Kidney (tissue), 14 donors: ENCODE results near the gene DAZAP2. TPM values are rescaled to one million over a fixed set of nuclear protein-coding genes. Genes with fewer than 3 reads are reported as not detected.

Source experiments
- DNase-seq, 5 donors: peaks; one replicate each; pipeline ENCODE4 v3.0.0-alpha.2; 2013 to 2020
- FAIRE-seq: peaks from 2 replicates; lab custom pipeline; 2012; peaks lifted over from hg19 to GRCh38; lab: Jason Lieb, UNC
- H3K27ac ChIP-seq, 2 donors: one replicate each; pipeline ENCODE4 v1.7.0; 2013; ENCODE audit warnings: low read depth in 2 of 2, low read length in 2 of 2, inconsistent platforms in 1 of 2
- H3K27me3 ChIP-seq: one replicate; pipeline ENCODE4 v1.7.1; 2013; ENCODE audit warnings: low read length, inconsistent platforms; ENCODE audit not compliant: control insufficient read depth, insufficient read depth
- H3K36me3 ChIP-seq, 3 donors: one replicate each; pipeline versions ENCODE4 v1.7.0 to v1.7.1; 2013; ENCODE audit warnings: low read length in 3 of 3, control low read depth in 1 of 3, inconsistent platforms in 1 of 3; ENCODE audit not compliant: insufficient read depth in 3 of 3, control insufficient read depth in 2 of 3
- H3K4me1 ChIP-seq, 3 donors: one replicate each; pipeline versions ENCODE4 v1.7.0 to v1.7.1; 2013; ENCODE audit warnings: low read length in 3 of 3, inconsistent platforms in 1 of 3, low read depth in 1 of 3; ENCODE audit not compliant: control insufficient read depth in 2 of 3, insufficient read depth in 2 of 3
- H3K4me3 ChIP-seq, 3 donors: one replicate each; pipeline versions ENCODE4 v1.7.0 to v1.8.1; 2013; ENCODE audit warnings: low read length in 3 of 3, control low read depth in 1 of 3, inconsistent platforms in 1 of 3
- H3K9ac ChIP-seq, 3 donors: one replicate each; pipeline versions ENCODE4 v1.7.0 to v1.7.1; 2013; ENCODE audit warnings: low read length in 3 of 3, control low read depth in 1 of 3, inconsistent platforms in 1 of 3
- H3K9me3 ChIP-seq, 3 donors: one replicate each; pipeline versions ENCODE4 v1.7.0 to v1.7.1; 2013; ENCODE audit warnings: low read length in 3 of 3, control low read depth in 1 of 3, inconsistent platforms in 1 of 3; ENCODE audit not compliant: control insufficient read depth in 2 of 3, insufficient read depth in 1 of 3
- intact Hi-C: fragments of 100-400 bp; cut with DNase I; formaldehyde crosslinking; loops from one replicate; pipeline ENCODE4 v1.11.1; 2022
- polyA plus RNA-seq: library from polyadenylated mRNA; stranded (reverse); fragments of 350-450 nt; fragmentation: Illumina TruSeq; extraction: RNeasy Lipid Tissue Mini Kit (QIAGEN cat#74804); gene quantifications from one replicate; pipeline ENCODE4 v1.2.3, GENCODE V29; 2014; ENCODE audit warnings: low read depth, low replicate concordance; ENCODE audit not compliant: insufficient read depth
- total RNA-seq: library from RNA; stranded (reverse); fragmentation: NEBNext Ultra II Directional; extraction: Animal tissue kit (Norgen Biotek cat#: 25700); gene quantifications from one replicate; pipeline ENCODE4 v1.2.1, GENCODE V29; 2021
- TF ChIP-seq, protein P1 (sequence below): IDR thresholded peaks from 3 replicates; pipeline ENCODE4 v1.5.1; 2012; ENCODE audit warnings: mild to moderate bottlenecking, moderate library complexity, borderline replicate concordance; ENCODE audit not compliant: insufficient read depth; ENCODE audit errors: extremely low read depth
- donor health status: control.
- donor health status: control.
- donor health status: control.
- donor health status: control.
- donor health status: control.
- donor health status: DM: yes; HTN: yes; CAD: no.
- donor health status: Normal renal cell carcinoma (clear cell type).

Gene DAZAP2
- total and polyA plus RNA-seq, 2 donors from 2014 or later: 319 to 363 TPM

DNA sequence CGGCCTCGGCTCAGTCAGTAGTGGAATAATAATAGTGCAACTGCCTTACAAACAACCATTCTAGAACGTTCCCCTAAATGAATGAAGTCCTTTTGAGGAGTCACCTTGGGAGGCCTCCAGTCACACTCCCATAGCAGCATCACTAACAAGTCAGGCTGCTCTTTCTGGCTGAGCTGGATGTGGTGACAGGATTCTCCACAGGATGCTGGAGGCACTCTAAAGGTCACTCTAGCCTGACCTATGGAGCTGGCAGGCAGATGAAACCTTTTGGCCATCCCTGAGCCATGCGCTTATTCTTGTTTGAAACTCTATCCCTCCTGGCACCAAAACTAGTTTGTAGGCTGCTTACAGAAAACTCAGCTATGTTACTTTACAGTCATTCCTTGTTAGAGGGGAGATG lies 47.8 kb upstream of the DAZAP2 start:
- Histone ChIP-seq H3K36me3 (peaks cover 0 to 8% (median 2%) of the 10 kb centered on the region in 3 donors), H3K4me1 (peaks cover 0 to 5% (median 0%) of the 10 kb centered on the region in 3 donors), H3K9me3 (no peaks in the 10 kb centered on the region), H3K4me3 (no peak overlapping the region), H3K27ac (no peak overlapping the region), H3K27me3 (no peaks in the 10 kb centered on the region), H3K9ac (no peak overlapping the region)
- intact Hi-C loops: no loop called here
- TF ChIP-seq, protein P1, sequence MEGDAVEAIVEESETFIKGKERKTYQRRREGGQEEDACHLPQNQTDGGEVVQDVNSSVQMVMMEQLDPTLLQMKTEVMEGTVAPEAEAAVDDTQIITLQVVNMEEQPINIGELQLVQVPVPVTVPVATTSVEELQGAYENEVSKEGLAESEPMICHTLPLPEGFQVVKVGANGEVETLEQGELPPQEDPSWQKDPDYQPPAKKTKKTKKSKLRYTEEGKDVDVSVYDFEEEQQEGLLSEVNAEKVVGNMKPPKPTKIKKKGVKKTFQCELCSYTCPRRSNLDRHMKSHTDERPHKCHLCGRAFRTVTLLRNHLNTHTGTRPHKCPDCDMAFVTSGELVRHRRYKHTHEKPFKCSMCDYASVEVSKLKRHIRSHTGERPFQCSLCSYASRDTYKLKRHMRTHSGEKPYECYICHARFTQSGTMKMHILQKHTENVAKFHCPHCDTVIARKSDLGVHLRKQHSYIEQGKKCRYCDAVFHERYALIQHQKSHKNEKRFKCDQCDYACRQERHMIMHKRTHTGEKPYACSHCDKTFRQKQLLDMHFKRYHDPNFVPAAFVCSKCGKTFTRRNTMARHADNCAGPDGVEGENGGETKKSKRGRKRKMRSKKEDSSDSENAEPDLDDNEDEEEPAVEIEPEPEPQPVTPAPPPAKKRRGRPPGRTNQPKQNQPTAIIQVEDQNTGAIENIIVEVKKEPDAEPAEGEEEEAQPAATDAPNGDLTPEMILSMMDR: no peak
- DNase-seq (no peak), FAIRE-seq (no peak)

DNA sequence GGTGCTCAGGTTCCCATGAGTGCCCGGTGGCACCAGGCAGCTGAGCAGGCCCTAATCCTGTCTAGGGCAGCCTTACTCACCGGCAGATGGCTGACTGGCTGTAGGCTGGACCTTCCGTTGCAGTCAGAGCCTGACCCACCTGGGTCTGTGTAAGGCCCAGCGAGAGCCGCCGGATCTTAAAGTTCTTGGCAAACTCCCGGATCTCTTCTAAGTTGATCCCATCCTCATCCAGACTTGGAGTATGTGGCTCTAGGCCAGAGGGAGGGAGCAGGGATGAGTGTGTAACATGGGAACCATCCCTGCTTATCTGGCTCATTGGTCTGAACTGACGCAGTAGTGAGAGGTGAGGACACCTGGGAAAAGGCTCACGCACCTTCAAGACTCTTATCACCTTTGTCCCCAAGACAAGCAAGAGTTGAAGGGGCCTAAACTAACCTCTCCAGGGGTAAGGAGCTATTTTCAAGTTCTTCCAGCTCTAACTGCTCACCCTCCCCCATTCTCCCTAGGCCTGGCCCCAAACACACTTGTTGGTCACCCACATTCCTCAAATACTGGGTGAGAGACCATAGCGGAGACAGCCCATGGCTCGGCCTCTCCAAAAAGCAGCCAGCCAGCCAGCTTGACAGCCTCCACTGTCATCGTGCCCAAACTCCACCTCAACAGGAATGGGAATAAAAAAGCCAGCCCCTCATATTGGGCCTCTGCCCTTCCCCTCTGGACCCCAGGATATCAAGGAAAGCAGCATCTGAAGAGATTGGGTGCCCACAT lies 46.9 kb upstream of the DAZAP2 start:
- Histone ChIP-seq H3K4me1 (peaks cover 0 to 5% (median 0%) of the 10 kb centered on the region in 3 donors), H3K36me3 (peaks cover 0 to 8% (median 2%) of the 10 kb centered on the region in 3 donors), H3K27me3 (no peaks in the 10 kb centered on the region), H3K9me3 (no peaks in the 10 kb centered on the region), H3K9ac (no peak overlapping the region), H3K27ac (no peak overlapping the region), H3K4me3 (no peak overlapping the region)
- no peak for DNase-seq
- TF ChIP-seq, protein P1: no peak
- intact Hi-C loops: no loop called here
- no peak for FAIRE-seq

DNA sequence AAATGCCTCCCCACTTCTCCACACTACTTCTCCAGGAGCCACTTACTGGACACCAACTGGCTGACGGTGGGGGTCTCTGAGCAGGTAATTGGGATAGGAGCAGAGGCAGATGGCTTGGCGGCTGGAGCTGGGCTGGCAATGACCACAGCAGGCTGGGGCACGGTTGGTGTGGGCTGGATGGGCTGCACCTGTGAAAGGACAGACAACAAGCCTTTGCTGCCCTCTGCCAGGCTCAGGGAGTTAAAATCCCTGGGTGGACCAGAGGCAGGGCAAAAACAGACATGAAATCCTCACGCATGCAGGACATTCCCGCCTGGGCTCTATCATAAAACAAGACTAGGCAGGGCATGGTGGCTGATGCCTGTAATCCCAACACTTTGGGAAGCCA lies 46.3 kb upstream of the DAZAP2 start:
- DNase-seq (no peak), FAIRE-seq (no peak)
- peaks cover 0 to 4% (median 0%) of the 10 kb centered on the region in 3 donors for H3K4me1 ChIP-seq
- H3K4me3 ChIP-seq: no peak overlapping the region
- no peaks in the 10 kb centered on the region for H3K27me3 ChIP-seq
- H3K36me3 ChIP-seq: peaks cover 0 to 8% (median 2%) of the 10 kb centered on the region in 3 donors
- no peak overlapping the region for H3K9ac ChIP-seq
- TF ChIP-seq, protein P1: no peak
- no peak overlapping the region for H3K27ac ChIP-seq
- H3K9me3 ChIP-seq: no peaks in the 10 kb centered on the region
- intact Hi-C loops: no loop called here
